Keratinocyte (primary cell): ENCODE measurements around the gene DCTPP1. TPM values are rescaled to one million over a fixed set of nuclear protein-coding genes. Genes with fewer than 3 reads are reported as not detected.

ENCODE experiments used
- DNase-seq: peaks from one replicate; pipeline ENCODE4 v3.0.0-alpha.2; 2011; ENCODE audit warnings: low read depth, missing footprints, low spot score
- FAIRE-seq: peaks from 2 replicates; lab custom pipeline; 2011; peaks lifted over from hg19 to GRCh38; lab: Jason Lieb, UNC
- H2AFZ ChIP-seq: 2 replicates; pipeline ENCODE4 v1.6.0; 2012; ENCODE audit warnings: low read length, control low read depth, inconsistent platforms; ENCODE audit not compliant: control insufficient read depth
- H3K27ac ChIP-seq: 2 replicates; pipeline ENCODE4 v1.5.1; 2011; ENCODE audit warnings: low read length; ENCODE audit not compliant: control insufficient read depth, insufficient read depth
- H3K27me3 ChIP-seq: 3 replicates; pipeline ENCODE4 v1.6.0; 2011; ENCODE audit warnings: low read length; ENCODE audit not compliant: control insufficient read depth, insufficient read depth; ENCODE audit errors: extremely low read depth
- H3K36me3 ChIP-seq, 2 experiments: 2 replicates in 1 of 2; 3 replicates in 1 of 2; pipeline ENCODE4 v1.5.1; 2011; ENCODE audit warnings: low read length in 2 of 2, mild to moderate bottlenecking in 1 of 2; ENCODE audit not compliant: control insufficient read depth in 2 of 2, insufficient read depth in 2 of 2; ENCODE audit errors: extremely low read depth in 1 of 2
- H3K4me1 ChIP-seq: 3 replicates; pipeline ENCODE4 v1.5.1; 2011; ENCODE audit warnings: low read length; ENCODE audit not compliant: control insufficient read depth, insufficient read depth; ENCODE audit errors: extremely low read depth
- H3K4me2 ChIP-seq: 3 replicates; pipeline ENCODE4 v1.6.0; 2011; ENCODE audit warnings: low read depth, low read length; ENCODE audit not compliant: control insufficient read depth, insufficient read depth; ENCODE audit errors: extremely low read depth
- H3K4me3 ChIP-seq, 3 experiments: fragments of 200-600 bp in 1 of 3; sonication (generic) in 1 of 3; 2 replicates in 2 of 3; 3 replicates in 1 of 3; pipeline ENCODE4 v1.5.1; 2011 to 2016; ENCODE audit warnings: low read length in 3 of 3, mild to moderate bottlenecking in 3 of 3, control low read depth in 2 of 3, inconsistent platforms in 1 of 3, low read depth in 1 of 3, mixed read lengths in 1 of 3, mixed run types in 1 of 3, moderate library complexity in 1 of 3; ENCODE audit not compliant: control insufficient read depth in 2 of 3, insufficient read depth in 2 of 3; ENCODE audit errors: extremely low read depth in 1 of 3
- H3K79me2 ChIP-seq: 2 replicates; pipeline ENCODE4 v1.6.0; 2012; ENCODE audit warnings: low read length; ENCODE audit not compliant: control insufficient read depth, insufficient read depth
- H3K9ac ChIP-seq: 3 replicates; pipeline ENCODE4 v1.6.0; 2011; ENCODE audit warnings: low read length; ENCODE audit not compliant: control insufficient read depth, insufficient read depth; ENCODE audit errors: extremely low read depth
- H3K9me1 ChIP-seq: 3 replicates; pipeline ENCODE4 v1.6.0; 2011; ENCODE audit warnings: low read length; ENCODE audit not compliant: control insufficient read depth, insufficient read depth; ENCODE audit errors: extremely low read depth
- H3K9me3 ChIP-seq: 2 replicates; pipeline ENCODE4 v1.5.1; 2012; ENCODE audit warnings: low read depth, low read length; ENCODE audit not compliant: control insufficient read depth
- H4K20me1 ChIP-seq: 3 replicates; pipeline ENCODE4 v1.6.0; 2011; ENCODE audit warnings: low read length; ENCODE audit not compliant: control insufficient read depth, insufficient read depth; ENCODE audit errors: extremely low read depth
- CTCF ChIP-seq, 3 experiments: IDR thresholded peaks in 1 of 3; conservative IDR thresholded peaks in 1 of 3; optimal IDR thresholded peaks in 1 of 3; 2 replicates in 2 of 3; 3 replicates in 1 of 3; pipeline versions ENCODE3 to v1.5.1; 2011; ENCODE audit warnings: low read length in 3 of 3, mild to moderate bottlenecking in 3 of 3, moderate library complexity in 2 of 3, control low read depth in 1 of 3, inconsistent platforms in 1 of 3; ENCODE audit not compliant: insufficient read depth in 2 of 3; ENCODE audit errors: extremely low read depth in 1 of 3
- EZH2 ChIP-seq: IDR thresholded peaks from one replicate; pipeline ENCODE4 v1.6.1; 2012; ENCODE audit warnings: inconsistent platforms, mild to moderate bottlenecking, low read length, moderate library complexity
- dilution Hi-C: fragments of 300-500 bp; cut with MboI; formaldehyde crosslinking; loops from one replicate; pipeline ENCODE4 v1.7.0; 2020; ENCODE audit warnings: low sequenced_read_pairs; ENCODE audit not compliant: extremely low pct_ligation_motif_present
- polyA plus RNA-seq, 5 experiments: library from polyadenylated mRNA; depleted of rRNA in 3 of 5; stranded (reverse) in 3 of 5; stranded (forward) in 1 of 5; unstranded in 1 of 5; fragments of >200 nt; gene quantifications; 1 replicate in 1 of 5; 2 replicates in 3 of 5; 3 replicates in 1 of 5; pipeline versions ENCODE4 v1.2.1 to v1.2.3, GENCODE V29; 2011 to 2012; ENCODE audit warnings: missing spikeins in 2 of 5, low read depth in 1 of 5, low replicate concordance in 1 of 5

Gene DCTPP1
- polyA plus RNA-seq, 1 donor (not counting 4 experiments of a cell fraction or from before 2014, with no cell fraction given): 95.8 TPM

- H3K36me3 ChIP-seq: peaks cover 3 to 8% of the 10 kb centered on the region in 2 experiments
- peaks cover 12% of the 10 kb centered on the region for H3K4me1 ChIP-seq
- peaks cover 6% of the 10 kb centered on the region for H3K79me2 ChIP-seq
- peak overlapping the region; percentile 83 for H3K9ac ChIP-seq
- peaks cover 4% of the 10 kb centered on the region for H3K9me1 ChIP-seq
- H2AFZ ChIP-seq: peak overlapping the region; percentile 96
- H3K4me3 ChIP-seq: peak overlapping the region; percentile 53 to 79 (median 79)
- peak overlapping the region; percentile 95 for H3K4me2 ChIP-seq
- no peaks in the 10 kb centered on the region for H3K27me3 ChIP-seq
- no peaks in the 10 kb centered on the region for H4K20me1 ChIP-seq
- no peak for FAIRE-seq
- no peaks in the 10 kb centered on the region for H3K9me3 ChIP-seq
- dilution Hi-C loops: no loop called here
- DNase-seq: no peak
- H3K27ac ChIP-seq: peak overlapping the region; percentile 66
- TF ChIP-seq CTCF (optimal IDR thresholded peaks at IDR 0.05 in 1 of 3, IDR thresholded peaks at IDR 0.05 in 1 of 3, conservative IDR thresholded peaks at IDR 0.05 in 1 of 3; ENCODE audit: extremely low read depth in 1 of 3, insufficient read depth in 2 of 3, low read length in 3 of 3): no peak
- TF ChIP-seq EZH2: no peak
These were observed 23.1 kb downstream of the DCTPP1 start for GRCh38 chr16:30406795-30407101.

- no peak overlapping the region for H3K4me3 ChIP-seq
- dilution Hi-C loops: no loop called here
- H3K27ac ChIP-seq: no peak overlapping the region
- FAIRE-seq: no peak
- H2AFZ ChIP-seq: no peak overlapping the region
- no peak for DNase-seq
- H3K9me1 ChIP-seq: peaks cover 3% of the 10 kb centered on the region
- TF ChIP-seq EZH2 (no peak), CTCF (optimal IDR thresholded peaks at IDR 0.05 in 1 of 3, IDR thresholded peaks at IDR 0.05 in 1 of 3, conservative IDR thresholded peaks at IDR 0.05 in 1 of 3; ENCODE audit: extremely low read depth in 1 of 3, insufficient read depth in 2 of 3, low read length in 3 of 3) (no peak)
- no peaks in the 10 kb centered on the region for H3K9me3 ChIP-seq
- no peaks in the 10 kb centered on the region for H3K79me2 ChIP-seq
- no peaks in the 10 kb centered on the region for H4K20me1 ChIP-seq
- peaks cover 0 to 3% of the 10 kb centered on the region in 2 experiments for H3K36me3 ChIP-seq
- H3K27me3 ChIP-seq: no peaks in the 10 kb centered on the region
- H3K4me2 ChIP-seq: no peak overlapping the region
- no peak overlapping the region for H3K9ac ChIP-seq
- H3K4me1 ChIP-seq: peaks cover 10% of the 10 kb centered on the region
These were observed 27.9 kb downstream of the DCTPP1 start for GRCh38 chr16:30401768-30402425.
